H9 (cell line): ENCODE measurements around the gene BORCS6. TPM values are rescaled to one million over a fixed set of nuclear protein-coding genes. Genes with fewer than 3 reads are reported as not detected.

Experiments
- DNase-seq: peaks from one replicate; pipeline ENCODE4 v3.0.0-alpha.2; 2017
- H2AFZ ChIP-seq: one replicate; pipeline ENCODE4 v1.6.1; 2013; ENCODE audit warnings: mild to moderate bottlenecking, low read length, control low read depth, moderate library complexity
- H2AK5ac ChIP-seq: 2 replicates; pipeline ENCODE4 v1.6.1; 2013; ENCODE audit warnings: low read length, control low read depth, mixed read lengths; ENCODE audit not compliant: insufficient read length
- H2BK120ac ChIP-seq: one replicate; pipeline ENCODE4 v1.6.1; 2013; ENCODE audit warnings: low read depth, mild to moderate bottlenecking, low read length, control low read depth, inconsistent platforms; ENCODE audit not compliant: poor library complexity, severe bottlenecking
- H2BK12ac ChIP-seq: 2 replicates; pipeline ENCODE4 v1.6.1; 2013; ENCODE audit warnings: low read length, control low read depth, mixed read lengths, low read depth; ENCODE audit not compliant: insufficient read length
- H2BK15ac ChIP-seq: 2 replicates; pipeline ENCODE4 v1.6.1; 2013; ENCODE audit warnings: low read depth, low read length, control low read depth
- H2BK20ac ChIP-seq: one replicate; pipeline ENCODE4 v1.6.1; 2013; ENCODE audit warnings: low read depth, mild to moderate bottlenecking, low read length, control low read depth, inconsistent platforms; ENCODE audit not compliant: poor library complexity, severe bottlenecking
- H2BK5ac ChIP-seq: 2 replicates; pipeline ENCODE4 v1.6.1; 2013; ENCODE audit warnings: low read length, control low read depth, mixed read lengths; ENCODE audit not compliant: insufficient read length
- H3K14ac ChIP-seq: 2 replicates; pipeline ENCODE4 v1.6.1; 2013; ENCODE audit warnings: low read length, control low read depth; ENCODE audit not compliant: insufficient read depth
- H3K18ac ChIP-seq: 2 replicates; pipeline ENCODE4 v1.6.1; 2013; ENCODE audit warnings: low read depth, mild to moderate bottlenecking, mixed read lengths, low read length, control low read depth; ENCODE audit not compliant: insufficient read length
- H3K23ac ChIP-seq: 2 replicates; pipeline ENCODE4 v1.6.1; 2013; ENCODE audit warnings: low read length, control low read depth, mixed read lengths, low read depth; ENCODE audit not compliant: insufficient read length
- H3K23me2 ChIP-seq: 2 replicates; pipeline ENCODE4 v1.6.1; 2013; ENCODE audit warnings: low read depth, mild to moderate bottlenecking, mixed read lengths, low read length, control low read depth; ENCODE audit not compliant: insufficient read length, poor library complexity, severe bottlenecking
- H3K27ac ChIP-seq: 2 replicates; pipeline ENCODE4 v1.5.1; 2013; ENCODE audit warnings: low read length, control low read depth, mixed read lengths, low read depth; ENCODE audit not compliant: insufficient read length
- H3K27me3 ChIP-seq: 2 replicates; pipeline ENCODE4 v1.6.1; 2013; ENCODE audit warnings: low read length, control low read depth, inconsistent platforms; ENCODE audit not compliant: insufficient read depth
- H3K4ac ChIP-seq: 2 replicates; pipeline ENCODE4 v1.6.1; 2013; ENCODE audit warnings: low read depth, mild to moderate bottlenecking, control low read depth, inconsistent platforms, low read length, moderate library complexity
- H3K4me1 ChIP-seq: 2 replicates; pipeline ENCODE4 v1.6.1; 2013; ENCODE audit warnings: low read length, control low read depth, inconsistent platforms; ENCODE audit not compliant: insufficient read depth
- H3K4me2 ChIP-seq: 2 replicates; pipeline ENCODE4 v1.6.1; 2013; ENCODE audit warnings: low read length, control low read depth, mixed read lengths; ENCODE audit not compliant: insufficient read length, insufficient read depth
- H3K56ac ChIP-seq: 2 replicates; pipeline ENCODE4 v1.6.1; 2013; ENCODE audit warnings: low read depth, mild to moderate bottlenecking, mixed read lengths, low read length, control low read depth; ENCODE audit not compliant: insufficient read length
- H3K79me1 ChIP-seq: 2 replicates; pipeline ENCODE4 v1.6.1; 2013; ENCODE audit warnings: low read depth, mild to moderate bottlenecking, moderate library complexity, low read length, control low read depth, inconsistent platforms; ENCODE audit not compliant: insufficient read depth, poor library complexity, severe bottlenecking
- H3K79me2 ChIP-seq: 2 replicates; pipeline ENCODE4 v1.6.1; 2013; ENCODE audit warnings: low read length, control low read depth, inconsistent platforms; ENCODE audit not compliant: insufficient read depth
- H3K9ac ChIP-seq: 2 replicates; pipeline ENCODE4 v1.6.1; 2013; ENCODE audit warnings: low read length, control low read depth, mixed read lengths; ENCODE audit not compliant: insufficient read length; ENCODE audit errors: extremely low read depth
- H3K9me3 ChIP-seq: one replicate; pipeline ENCODE4 v1.6.1; 2013; ENCODE audit warnings: low read depth, low read length, inconsistent platforms; ENCODE audit not compliant: control insufficient read depth
- H3T11ph ChIP-seq: one replicate; pipeline ENCODE4 v1.6.1; 2013; ENCODE audit warnings: mild to moderate bottlenecking, low read length, control low read depth, inconsistent platforms
- H4K20me1 ChIP-seq: one replicate; pipeline ENCODE4 v1.6.1; 2013; ENCODE audit not compliant: control insufficient read depth, insufficient read length, insufficient read depth
- H4K5ac ChIP-seq: 2 replicates; pipeline ENCODE4 v1.6.1; 2013; ENCODE audit warnings: low read depth, mild to moderate bottlenecking, mixed read lengths, low read length, control low read depth; ENCODE audit not compliant: insufficient read length
- H4K8ac ChIP-seq: replicated peaks from 2 replicates; pipeline ENCODE4 v1.6.1; 2013; ENCODE audit warnings: low read length, control low read depth, mixed read lengths, low read depth; ENCODE audit not compliant: insufficient read length
- H4K91ac ChIP-seq: 2 replicates; pipeline ENCODE4 v1.6.1; 2013; ENCODE audit warnings: low read depth, mild to moderate bottlenecking, moderate library complexity, mixed read lengths, low read length, control low read depth; ENCODE audit not compliant: insufficient read length
- H3K27ac Mint-ChIP-seq, 3 experiments: 2 replicates in 2 of 3; 3 replicates in 1 of 3; pipeline ENCODE4 v1.8.0; 2020 to 2021; ENCODE audit warnings: mixed read lengths in 3 of 3, mild to moderate bottlenecking in 1 of 3, moderate library complexity in 1 of 3
- H3K27me3 Mint-ChIP-seq: 2 replicates; pipeline ENCODE4 v1.8.0; 2021; ENCODE audit warnings: low read depth, mild to moderate bottlenecking, moderate library complexity, mixed read lengths
- H3K36me3 Mint-ChIP-seq, 3 experiments: 2 replicates in 2 of 3; 3 replicates in 1 of 3; pipeline ENCODE4 v1.8.0; 2020 to 2021; ENCODE audit warnings: low read depth in 3 of 3, mixed read lengths in 3 of 3; ENCODE audit not compliant: insufficient read depth in 1 of 3
- H3K4me1 Mint-ChIP-seq, 2 experiments: 2 replicates each; pipeline ENCODE4 v1.8.0; 2020; ENCODE audit warnings: mixed read lengths in 2 of 2
- H3K4me3 Mint-ChIP-seq, 2 experiments: 2 replicates in 1 of 2; 3 replicates in 1 of 2; pipeline ENCODE4 v1.8.0; 2020 to 2021; ENCODE audit warnings: mild to moderate bottlenecking in 2 of 2, mixed read lengths in 2 of 2, moderate library complexity in 1 of 2
- H3K9me3 Mint-ChIP-seq, 2 experiments: 2 replicates in 1 of 2; 3 replicates in 1 of 2; pipeline ENCODE4 v1.8.0; 2020; ENCODE audit warnings: mild to moderate bottlenecking in 2 of 2, mixed read lengths in 2 of 2, moderate library complexity in 1 of 2
- CTCF ChIP-seq: fragments of 200-600 bp; sonication (generic); conservative IDR thresholded peaks from 3 replicates; pipeline ENCODE4 v1.8.0; 2021; ENCODE audit warnings: antibody characterized with exemption, mild to moderate bottlenecking
- WGBS: extraction: QIAGEN DNeasy Blood & Tissue Kit; methylation state at CpG from one replicate; pipeline ENCODE4 v1.1.7; 2013; ENCODE audit warnings: missing lambda C conversion rate, low lambda C conversion rate, mixed read lengths; ENCODE audit not compliant: insufficient read length; ENCODE audit errors: extremely low coverage; 5-methylcytosine and 5-hydroxymethylcytosine counted together
- total RNA-seq: library from RNA; stranded (reverse); gene quantifications from 2 replicates; pipeline ENCODE4 v1.2.1, GENCODE V29; 2021

BORCS6 gene
- total RNA-seq, 1 experiment from 2014 or later, result 3.1 TPM

- Histone ChIP-seq H2BK12ac (no peak overlapping the region), H3K79me2 (no peaks in the 10 kb centered on the region), H3K56ac (no peak overlapping the region), H3K4me1 (peaks cover 9% of the 10 kb centered on the region; the same call in 1 of the 2 replicates), H2BK120ac (no peak overlapping the region), H4K5ac (no peak overlapping the region), H3K79me1 (no peaks in the 10 kb centered on the region), H3K23me2 (peaks cover 10% of the 10 kb centered on the region), H3K9ac (peak overlapping the region; percentile 48), H3K23ac (no peak overlapping the region), H4K20me1 (peaks cover under 1% of the 10 kb centered on the region), H4K8ac (no peak overlapping the region), H3K14ac (no peak overlapping the region), H2BK20ac (no peak overlapping the region), H2AFZ (no peak overlapping the region), H3K4me2 (peak overlapping the region; percentile 62), H3K27ac (peak overlapping the region; percentile 23), H3T11ph (no peak overlapping the region), H2BK5ac (no peak overlapping the region), H3K18ac (peak overlapping the region; percentile 6), H3K27me3 (peaks cover 2% of the 10 kb centered on the region; the same call in 1 of the 2 replicates), H3K9me3 (no peaks in the 10 kb centered on the region), H3K4ac (no peak overlapping the region), H2BK15ac (no peak overlapping the region), H2AK5ac (no peak overlapping the region), H4K91ac (no peak overlapping the region)
- H3K4me1 Mint-ChIP-seq, result peaks cover 8 to 15% of the 10 kb centered on the region in 2 experiments
- no peaks in the 10 kb centered on the region for H3K9me3 Mint-ChIP-seq
- no peak overlapping the region for H3K4me3 Mint-ChIP-seq
- no CpG with 5 or more reads among the region's 12 CpGs for WGBS
- no peak for TF ChIP-seq CTCF
- peaks cover 8% of the 10 kb centered on the region for H3K27me3 Mint-ChIP-seq
- peak; percentile 97 for DNase-seq
- no peaks in the 10 kb centered on the region for H3K36me3 Mint-ChIP-seq
- H3K27ac Mint-ChIP-seq, result no peak overlapping the region
These were observed 2.3 kb upstream of the BORCS6 start for GRCh38 chr17:8192070-8192815.
